DMS 273 (cell line): ENCODE measurements around the gene GUF1.

ENCODE experiments used
- DNase-seq: peaks from one replicate; lab custom pipeline; 2025; ENCODE audit not compliant: unreplicated experiment; lab: John Stamatoyannopoulos, UW

GUF1 gene

GRCh38 chr4:44678094-44679041 is at the start of gene GUF1:
Gene GUF1, plus strand, starts transcription at chr4:44678420. Its CDS starts 203 bp downstream, at chr4:44678623.
- DNase-seq: peak; percentile 92

- peak; percentile 61 for DNase-seq
Measured at GRCh38 chr4:44629280-44629866, 48.8 kb upstream of the GUF1 start.

- peak; percentile 1 for DNase-seq
Measured at GRCh38 chr4:44632089-44632488, 46.1 kb upstream of the GUF1 start.

- DNase-seq: no peak
Measured at GRCh38 chr4:44632733-44633132, 45.5 kb upstream of the GUF1 start.

- peak; percentile 7 for DNase-seq
Measured at GRCh38 chr4:44638091-44638490, 40.1 kb upstream of the GUF1 start.

- DNase-seq: no peak
Measured at GRCh38 chr4:44646151-44646550, 32.1 kb upstream of the GUF1 start.

- DNase-seq: no peak
Measured at GRCh38 chr4:44651425-44651824, 26.8 kb upstream of the GUF1 start, which contains the start of gene YIPF7. Gene YIPF7, minus strand, starts transcription at chr4:44651625. Its CDS starts 1,525 bp downstream, at chr4:44650100.

- no peak for DNase-seq
Measured at GRCh38 chr4:44652002-44652401, 26.2 kb upstream of the GUF1 start.

- no peak for DNase-seq
Measured at GRCh38 chr4:44660396-44660795, 17.8 kb upstream of the GUF1 start.

GRCh38 chr4:44661940-44662622 is 16.1 kb upstream of the GUF1 start:
- no peak for DNase-seq

GRCh38 chr4:44662623-44663005 is 15.6 kb upstream of the GUF1 start:
- DNase-seq: peak; percentile 2

GRCh38 chr4:44663539-44664263 is 14.5 kb upstream of the GUF1 start:
- no peak for DNase-seq

GRCh38 chr4:44668526-44668925 is 9.7 kb upstream of the GUF1 start:
- DNase-seq: no peak

- DNase-seq: peak; percentile 34
Measured at GRCh38 chr4:44670506-44671199, 7.6 kb upstream of the GUF1 start.

GRCh38 chr4:44671636-44672035 is 6.6 kb upstream of the GUF1 start:
- DNase-seq: peak; percentile 12

GRCh38 chr4:44674471-44674870 is 3.7 kb upstream of the GUF1 start:
- DNase-seq: no peak

- no peak for DNase-seq
Measured at GRCh38 chr4:44675366-44675765, 2.9 kb upstream of the GUF1 start.

GRCh38 chr4:44679060-44679459 is 840 bp downstream of the GUF1 start:
- no peak for DNase-seq

- no peak for DNase-seq
Measured at GRCh38 chr4:44684648-44685047, 6.4 kb downstream of the GUF1 start.

- no peak for DNase-seq
Measured at GRCh38 chr4:44700427-44700826, 22.2 kb downstream of the GUF1 start.
